ENCODE measurements around the gene C1QTNF4. TPM values are rescaled to one million over a fixed set of nuclear protein-coding genes. Genes with fewer than 3 reads are reported as not detected.

C1QTNF4 gene
- total RNA-seq, 1 experiment from 2014 or later: 5.7 TPM

DNA sequence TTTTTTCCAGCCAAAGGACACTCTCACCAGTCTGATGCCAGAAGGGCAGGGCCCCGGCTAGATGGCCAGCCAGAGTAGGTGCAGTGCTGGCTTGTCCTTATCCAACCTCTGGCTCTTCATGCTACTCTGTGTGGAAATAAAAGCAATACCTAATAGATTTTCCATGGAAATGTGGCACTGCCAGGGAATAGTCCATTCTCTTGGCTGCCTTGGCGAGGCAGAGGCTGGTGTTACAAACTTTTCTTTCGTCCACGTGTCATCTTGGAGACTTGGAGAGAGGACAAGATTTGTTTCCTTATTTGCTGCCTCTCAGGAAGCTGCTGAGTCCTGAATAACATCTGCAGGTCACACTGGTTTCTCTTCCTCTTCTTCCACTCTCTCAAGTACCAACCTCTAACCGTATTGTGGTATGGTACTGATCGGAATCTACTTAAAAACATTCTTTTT is 17.2 kb upstream of the C1QTNF4 start:
- DNase-seq: no peak
- Histone ChIP-seq H4K20me1 (ENCODE audit: control insufficient read depth, insufficient read depth, insufficient read length) (no peaks in the 10 kb centered on the region), H3K23ac (ENCODE audit: insufficient read length, low read depth, low read length) (no peak overlapping the region), H2BK5ac (ENCODE audit: insufficient read length, low read length) (no peak overlapping the region), H3K4me2 (ENCODE audit: insufficient read depth, insufficient read length, low read length) (no peak overlapping the region), H3K9me3 (ENCODE audit: control insufficient read depth, low read depth, low read length) (no peaks in the 10 kb centered on the region), H3K56ac (ENCODE audit: insufficient read length, low read depth, low read length) (no peak overlapping the region), H3K23me2 (ENCODE audit: insufficient read length, low read depth, low read length, poor library complexity, severe bottlenecking) (no peaks in the 10 kb centered on the region), H3T11ph (ENCODE audit: low read length) (no peak overlapping the region), H3K4ac (ENCODE audit: low read depth, low read length) (no peak overlapping the region), H4K8ac (replicated peaks; ENCODE audit: insufficient read length, low read depth, low read length) (no peak overlapping the region), H3K14ac (ENCODE audit: insufficient read depth, low read length) (no peak overlapping the region), H3K9ac (ENCODE audit: extremely low read depth, insufficient read length, low read length) (no peak overlapping the region), H4K91ac (ENCODE audit: insufficient read length, low read depth, low read length) (no peak overlapping the region), H3K18ac (ENCODE audit: insufficient read length, low read depth, low read length) (no peak overlapping the region), H2BK20ac (ENCODE audit: low read depth, low read length, poor library complexity, severe bottlenecking) (no peak overlapping the region), H3K79me2 (ENCODE audit: insufficient read depth, low read length) (no peaks in the 10 kb centered on the region), H3K4me1 (ENCODE audit: insufficient read depth, low read length) (no peaks in the 10 kb centered on the region), H4K5ac (ENCODE audit: insufficient read length, low read depth, low read length) (no peak overlapping the region), H3K27ac (ENCODE audit: insufficient read length, low read depth, low read length) (no peak overlapping the region), H3K27me3 (ENCODE audit: insufficient read depth, low read length) (no peaks in the 10 kb centered on the region), H2BK12ac (ENCODE audit: insufficient read length, low read depth, low read length) (no peak overlapping the region), H2AFZ (ENCODE audit: low read length) (no peak overlapping the region), H2BK15ac (ENCODE audit: low read depth, low read length) (no peak overlapping the region), H2BK120ac (ENCODE audit: low read depth, low read length, poor library complexity, severe bottlenecking) (no peak overlapping the region), H2AK5ac (ENCODE audit: insufficient read length, low read length) (no peak overlapping the region), H3K79me1 (ENCODE audit: insufficient read depth, low read depth, low read length, poor library complexity, severe bottlenecking) (no peaks in the 10 kb centered on the region)
- Mint-ChIP-seq H3K4me3 (no peak overlapping the region), H3K27ac (no peak overlapping the region), H3K4me1 (no peaks in the 10 kb centered on the region), H3K36me3 (ENCODE audit: insufficient read depth in 1 of 3, low read depth in 3 of 3) (peaks cover 2 to 8% (median 4%) of the 10 kb centered on the region in 3 experiments; a peak in 3 of 7 replicates), H3K27me3 (ENCODE audit: low read depth) (no peaks in the 10 kb centered on the region), H3K9me3 (no peaks in the 10 kb centered on the region)
- no peak for TF ChIP-seq CTCF (conservative IDR thresholded peaks at IDR 0.05)
- WGBS (ENCODE audit: extremely low coverage, insufficient read length, low lambda C conversion rate): no CpG with 5 or more reads among the region's 6 CpGs

Data from H9 (cell line).